Activated CD4-positive, alpha-beta T cell treated with anti-CD3 and anti-CD28 coated beads, Interleukin-2, Interleukin-4, amounts not matched to agents 100 ng/mL and 50 ng/mL, durations not matched to agents 16 hours and 8 hours (primary cell): ENCODE measurements around the gene TLN1.

ENCODE experiments used
- DNase-seq: peaks from one replicate; pipeline ENCODE4 v3.0.0-alpha.2; 2020; ENCODE audit warnings: low spot score

The TLN1 gene

GRCh38 chr9:35686222-35687203, 45.5 kb downstream of the TLN1 start:
- DNase-seq, result no peak

- no peak for DNase-seq
Measured at GRCh38 chr9:35685506-35685905, 46.5 kb downstream of the TLN1 start.

- DNase-seq, result no peak
Measured at GRCh38 chr9:35684921-35685320, 47.1 kb downstream of the TLN1 start.

- no peak for DNase-seq
Measured at GRCh38 chr9:35683323-35683722, 48.7 kb downstream of the TLN1 start.

GRCh38 chr9:35682520-35683315, 49.3 kb downstream of the TLN1 start:
- no peak for DNase-seq

- no peak for DNase-seq
Measured at GRCh38 chr9:35682051-35682450, 49.9 kb downstream of the TLN1 start.

GRCh38 chr9:35681341-35682002, 50.5 kb downstream of the TLN1 start:
- DNase-seq, result no peak

GRCh38 chr9:35680331-35681105, 51.5 kb downstream of the TLN1 start:
- no peak for DNase-seq

GRCh38 chr9:35679766-35680330, 52.1 kb downstream of the TLN1 start:
- no peak for DNase-seq

GRCh38 chr9:35679091-35679490, 52.9 kb downstream of the TLN1 start:
- no peak for DNase-seq

GRCh38 chr9:35675732-35676392, 56.1 kb downstream of the TLN1 start:
- no peak for DNase-seq

GRCh38 chr9:35675204-35675603, 56.8 kb downstream of the TLN1 start:
- no peak for DNase-seq

- DNase-seq, result no peak
Measured at GRCh38 chr9:35674025-35674361, 58.0 kb downstream of the TLN1 start.

- no peak for DNase-seq
Measured at GRCh38 chr9:35673132-35674024, 58.6 kb downstream of the TLN1 start, which contains the start of gene CA9. CA9 (plus strand) TSS chr9:35673928; CDS start chr9:35673960, 32 bp downstream.

- no peak for DNase-seq
Measured at GRCh38 chr9:35669331-35670145, 62.5 kb downstream of the TLN1 start.

- DNase-seq, result no peak
Measured at GRCh38 chr9:35667939-35668338, 64.1 kb downstream of the TLN1 start.

- DNase-seq, result no peak
Measured at GRCh38 chr9:35666549-35666948, 65.4 kb downstream of the TLN1 start.

- no peak for DNase-seq
Measured at GRCh38 chr9:35666045-35666444, 66.0 kb downstream of the TLN1 start.

GRCh38 chr9:35665471-35665818, 66.5 kb downstream of the TLN1 start:
- DNase-seq, result no peak
